IMR-90 (cell line): ENCODE measurements around the gene ACTN1. TPM values are rescaled to one million over a fixed set of nuclear protein-coding genes. Genes with fewer than 3 reads are reported as not detected.

Experiments
- ATAC-seq: fragments of 200-7000 bp; cut with Tn5 transposase; 2 replicates; pipeline ENCODE4 v1.9.1; 2020; ENCODE audit warnings: low read depth, mild to moderate bottlenecking, moderate library complexity
- BruUV-seq: library from RNA; stranded (reverse); fragments of 400-500 nt; replicated peaks from 2 replicates; lab custom pipeline; 2021; lab: Mats Ljungman, UMichigan
- CTCF ChIA-PET: fragments of 300-600 bp; formaldehyde crosslinking; extraction: SDS; loops from one replicate; lab custom pipeline; 2021; ENCODE audit warnings: antibody characterized with exemption; lab: Yijun Ruan, JAX
- POLR2A ChIA-PET: fragments of 300-600 bp; sonication (Branson Sonifier 250); formaldehyde crosslinking; loops from one replicate; lab custom pipeline; 2022; ENCODE audit warnings: antibody characterized with exemption; ENCODE audit not compliant: unreplicated experiment; lab: Charles Lee
- DNase-seq: peaks from one replicate; pipeline ENCODE4 v3.0.0; 2013
- H2AFZ ChIP-seq: replicated peaks from 2 replicates; pipeline ENCODE3; 2013; ENCODE audit warnings: low read length, mild to moderate bottlenecking; ENCODE audit not compliant: poor library complexity
- H2AK5ac ChIP-seq: 2 replicates; pipeline ENCODE4 v1.6.1; 2013; ENCODE audit warnings: low read depth, low read length, inconsistent platforms
- H2AK9ac ChIP-seq: replicated peaks from 2 replicates; pipeline ENCODE3; 2013; ENCODE audit warnings: mild to moderate bottlenecking, low read depth, low read length, moderate library complexity; ENCODE audit not compliant: poor library complexity
- H2BK120ac ChIP-seq: 2 replicates; pipeline ENCODE4 v1.6.1; 2013; ENCODE audit warnings: low read depth, low read length, inconsistent platforms
- H2BK15ac ChIP-seq: 3 replicates; pipeline ENCODE4 v1.6.1; 2013; ENCODE audit warnings: low read depth, low read length, inconsistent platforms
- H2BK20ac ChIP-seq: 2 replicates; pipeline ENCODE4 v1.6.1; 2013; ENCODE audit warnings: low read depth, mild to moderate bottlenecking, inconsistent platforms, low read length, moderate library complexity
- H2BK5ac ChIP-seq: 2 replicates; pipeline ENCODE4 v1.6.1; 2013; ENCODE audit warnings: mild to moderate bottlenecking, low read depth, low read length, inconsistent platforms; ENCODE audit not compliant: poor library complexity, severe bottlenecking
- H3K14ac ChIP-seq: replicated peaks from 2 replicates; pipeline ENCODE4 v1.6.1; 2013; ENCODE audit warnings: low read depth, low read length, inconsistent platforms
- H3K18ac ChIP-seq: 2 replicates; pipeline ENCODE4 v1.6.1; 2013; ENCODE audit warnings: low read depth, low read length, control low read depth
- H3K23ac ChIP-seq: 2 replicates; pipeline ENCODE4 v1.6.1; 2013; ENCODE audit warnings: low read depth, low read length, inconsistent platforms
- H3K27ac ChIP-seq: 2 replicates; pipeline ENCODE4 v1.5.1; 2013; ENCODE audit warnings: mild to moderate bottlenecking, control low read depth, low read length; ENCODE audit not compliant: insufficient read depth
- H3K27me3 ChIP-seq: 2 replicates; pipeline ENCODE4 v1.6.1; 2013; ENCODE audit warnings: low read length; ENCODE audit not compliant: control insufficient read depth, insufficient read depth
- H3K36me3 ChIP-seq: 2 replicates; pipeline ENCODE4 v1.6.1; 2013; ENCODE audit warnings: low read length, mixed read lengths; ENCODE audit not compliant: control insufficient read depth, insufficient read depth
- H3K4ac ChIP-seq: 2 replicates; pipeline ENCODE4 v1.6.1; 2013; ENCODE audit warnings: low read depth, low read length, inconsistent platforms
- H3K4me1 ChIP-seq: 2 replicates; pipeline ENCODE4 v1.6.1; 2013; ENCODE audit warnings: low read length, mixed read lengths; ENCODE audit not compliant: control insufficient read depth, insufficient read depth
- H3K4me2 ChIP-seq: 2 replicates; pipeline ENCODE4 v1.6.1; 2013; ENCODE audit warnings: low read depth, mild to moderate bottlenecking, control low read depth, low read length, moderate library complexity
- H3K4me3 ChIP-seq: 2 replicates; pipeline ENCODE4 v1.5.1; 2013; ENCODE audit warnings: low read depth, mild to moderate bottlenecking, control low read depth, low read length, moderate library complexity; ENCODE audit not compliant: insufficient read depth
- H3K56ac ChIP-seq: 2 replicates; pipeline ENCODE4 v1.6.1; 2013; ENCODE audit warnings: low read length, inconsistent platforms; ENCODE audit not compliant: insufficient read depth; ENCODE audit errors: extremely low read depth
- H3K79me1 ChIP-seq, 2 experiments: 2 replicates each; pipeline ENCODE4 v1.6.1; 2013; ENCODE audit warnings: low read length in 2 of 2, inconsistent platforms in 1 of 2, low read depth in 1 of 2
- H3K9ac ChIP-seq: 2 replicates; pipeline ENCODE4 v1.6.1; 2013; ENCODE audit warnings: low read depth, low read length, control low read depth
- H3K9me1 ChIP-seq: 2 replicates; pipeline ENCODE4 v1.6.1; 2013; ENCODE audit warnings: low read length, inconsistent platforms; ENCODE audit not compliant: insufficient read depth
- H3K9me3 ChIP-seq: 2 replicates; pipeline ENCODE4 v1.6.1; 2013; ENCODE audit warnings: low read length; ENCODE audit not compliant: control insufficient read depth, insufficient read depth
- H4K20me1 ChIP-seq: 2 replicates; pipeline ENCODE4 v1.6.1; 2013; ENCODE audit warnings: low read length, inconsistent platforms; ENCODE audit not compliant: insufficient read depth
- H4K5ac ChIP-seq: 2 replicates; pipeline ENCODE4 v1.6.1; 2013; ENCODE audit warnings: mild to moderate bottlenecking, low read depth, low read length, control low read depth
- H4K8ac ChIP-seq, 2 experiments: 2 replicates each; pipeline ENCODE4 v1.6.1; 2013; ENCODE audit warnings: low read depth in 2 of 2, low read length in 2 of 2, control low read depth in 1 of 2, inconsistent platforms in 1 of 2
- H4K91ac ChIP-seq: 2 replicates; pipeline ENCODE4 v1.6.1; 2013; ENCODE audit warnings: low read depth, low read length, inconsistent platforms; ENCODE audit not compliant: insufficient read depth
- BHLHE40 ChIP-seq: fragments of 150-350 bp; IDR thresholded peaks from 2 replicates; pipeline ENCODE4 v1.6.1; 2016; ENCODE audit warnings: mild to moderate bottlenecking, low read depth, low read length
- CEBPB ChIP-seq: IDR thresholded peaks from 2 replicates; pipeline ENCODE4 v1.6.1; 2012; ENCODE audit warnings: low read depth, low read length, improper control_type of control experiment
- CHD1 ChIP-seq: IDR thresholded peaks from 2 replicates; pipeline ENCODE4 v1.6.1; 2012; ENCODE audit warnings: low read depth, low read length, improper control_type of control experiment
- CTCF ChIP-seq: conservative IDR thresholded peaks from 2 replicates; pipeline ENCODE4 v1.5.1; 2012; ENCODE audit warnings: mild to moderate bottlenecking, low read depth, low read length, improper control_type of control experiment
- ELK1 ChIP-seq: fragments of 150-350 bp; IDR thresholded peaks from 2 replicates; pipeline ENCODE4 v1.6.1; 2016; ENCODE audit warnings: low read depth, mild to moderate bottlenecking, low read length, moderate library complexity, borderline replicate concordance
- FOS ChIP-seq: fragments of 150-350 bp; IDR thresholded peaks from 2 replicates; pipeline ENCODE4 v1.6.1; 2016; ENCODE audit warnings: low read depth, low read length
- MAFK ChIP-seq: IDR thresholded peaks from 2 replicates; pipeline ENCODE4 v1.6.1; 2012; ENCODE audit warnings: low read depth, low read length, improper control_type of control experiment
- MAZ ChIP-seq: IDR thresholded peaks from 2 replicates; pipeline ENCODE4 v1.6.1; 2012; ENCODE audit warnings: low read depth, mild to moderate bottlenecking, low read length, improper control_type of control experiment, moderate library complexity, borderline replicate concordance
- MXI1 ChIP-seq: IDR thresholded peaks from 2 replicates; pipeline ENCODE4 v1.6.1; 2012; ENCODE audit warnings: low read depth, mild to moderate bottlenecking, low read length, moderate library complexity, borderline replicate concordance
- NFE2L2 ChIP-seq: fragments of 150-350 bp; IDR thresholded peaks from 2 replicates; pipeline ENCODE4 v1.6.1; 2016; ENCODE audit warnings: low read depth, mild to moderate bottlenecking, low read length
- POLR2A ChIP-seq: IDR thresholded peaks from 2 replicates; pipeline ENCODE4 v1.6.1; 2012; ENCODE audit warnings: mild to moderate bottlenecking, low read depth, low read length
- RAD21 ChIP-seq: IDR thresholded peaks from 2 replicates; pipeline ENCODE4 v1.6.1; 2012; ENCODE audit warnings: low read length, improper control_type of control experiment
- SMC3 ChIP-seq: fragments of 150-350 bp; IDR thresholded peaks from 2 replicates; pipeline ENCODE4 v1.6.1; 2016; ENCODE audit warnings: low read depth, mild to moderate bottlenecking, antibody characterized with exemption, low read length, moderate library complexity
- WGBS, 2 experiments: methylation state at CpG; one replicate each; pipeline versions ENCODE4 v1.1.5 to v1.1.7; 2013; ENCODE audit warnings: missing lambda C conversion rate in 2 of 2; ENCODE audit not compliant: insufficient read length in 1 of 2; ENCODE audit errors: extremely low coverage in 2 of 2; 5-methylcytosine and 5-hydroxymethylcytosine counted together
- dilution Hi-C: fragments of 300-500 bp; cut with HindIII; formaldehyde crosslinking; loops from one replicate; pipeline ENCODE4 v1.14.3; 2018; ENCODE audit warnings: low sequenced_read_pairs; ENCODE audit not compliant: unreplicated experiment
- in situ Hi-C: fragments of 300-500 bp; cut with MboI; formaldehyde crosslinking; loops from 3 replicates; pipeline ENCODE4 v1.14.3; 2019; ENCODE audit warnings: low sequenced_read_pairs, inconsistent platforms, mixed read lengths
- intact Hi-C: fragments of 100-400 bp; cut with micrococcal nuclease; formaldehyde crosslinking; loops from 2 replicates; pipeline ENCODE4 v1.10.0; 2022
- polyA plus RNA-seq, 3 experiments: library from polyadenylated mRNA; depleted of rRNA; stranded (reverse); fragments of >200 nt; gene quantifications; 2 replicates each; pipeline ENCODE4 v1.2.3, GENCODE V29; 2012; ENCODE audit warnings: low replicate concordance in 1 of 3
- total RNA-seq: library from RNA; depleted of rRNA; stranded (reverse); fragments of >200 nt; gene quantifications from 2 replicates; pipeline ENCODE4 v1.2.3, GENCODE V29; 2012
- TF ChIP-seq, protein P1 (sequence below): fragments of 150-350 bp; IDR thresholded peaks from 2 replicates; pipeline ENCODE4 v1.6.1; 2017; ENCODE audit warnings: mild to moderate bottlenecking, antibody characterized with exemption, low read length, low read depth

Gene ACTN1
- total and polyA plus RNA-seq, 2 of the 4 experiments (the other 2 are of a cell fraction): 684 to 766 TPM

DNA sequence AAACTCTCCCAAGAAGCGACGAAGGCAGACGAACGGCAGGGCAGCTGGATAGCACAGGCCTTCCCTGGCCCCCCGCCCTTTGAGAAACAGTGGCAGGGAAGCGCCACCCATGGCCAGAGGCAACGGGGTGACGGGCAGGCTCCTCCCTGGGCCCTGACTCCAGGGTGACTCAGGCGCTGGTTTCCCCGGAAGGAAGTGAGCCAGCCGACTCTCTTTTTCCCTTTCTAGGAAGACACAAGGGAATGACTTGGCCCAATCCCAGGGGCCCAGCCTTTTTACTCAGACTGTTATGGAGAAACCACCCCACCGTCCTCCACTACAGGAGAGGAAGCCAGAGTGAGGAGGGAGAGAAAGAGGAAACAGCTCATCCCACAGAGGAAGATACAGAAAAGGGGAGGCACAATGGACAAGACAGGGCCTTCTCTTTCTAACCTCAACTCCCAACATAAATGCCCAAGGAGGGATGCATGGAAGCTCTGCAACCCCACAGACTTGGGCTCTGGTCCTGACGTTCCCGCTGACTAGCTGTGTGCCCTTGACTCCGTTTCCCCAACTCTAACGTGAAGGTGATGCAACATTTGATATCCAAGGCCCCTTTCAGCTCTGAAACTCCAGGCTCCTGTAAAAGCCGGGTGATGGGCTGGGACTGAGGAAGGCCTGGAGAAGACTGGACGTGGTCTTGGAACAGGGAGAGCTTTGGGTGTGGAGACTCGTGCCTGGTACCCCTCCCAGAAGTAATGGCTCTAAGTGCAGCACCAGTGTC is 27.9 kb downstream of the ACTN1 start:
- Histone ChIP-seq H4K91ac (peak overlapping the region; percentile 74), H3K4ac (peak overlapping the region; percentile 96), H3K4me2 (peak overlapping the region; percentile 72), H4K8ac (peak overlapping the region; percentile 69 to 85), H2AK9ac (peak overlapping the region; percentile 44), H2AK5ac (peak overlapping the region; percentile 96), H3K9me3 (no peaks in the 10 kb centered on the region), H3K9ac (peak overlapping the region; percentile 57), H2AFZ (peak overlapping the region; percentile 32), H3K79me1 (peaks cover 0 to 54% of the 10 kb centered on the region in 2 experiments; a peak in 2 of 4 replicates), H3K23ac (peak overlapping the region; percentile 90), H3K14ac (peak overlapping the region; percentile 94), H3K4me3 (no peak overlapping the region), H3K18ac (peak overlapping the region; percentile 84), H4K20me1 (peaks cover 99% of the 10 kb centered on the region), H3K36me3 (peaks cover 25% of the 10 kb centered on the region), H2BK15ac (peak overlapping the region; percentile 64; the same call in 2 of the 3 replicates), H3K27me3 (no peaks in the 10 kb centered on the region), H3K27ac (peak overlapping the region; percentile 76), H3K56ac (peak overlapping the region; percentile 65), H2BK20ac (peak overlapping the region; percentile 87), H3K4me1 (peaks cover 63% of the 10 kb centered on the region), H3K9me1 (peaks cover 42% of the 10 kb centered on the region), H2BK120ac (peak overlapping the region; percentile 93), H4K5ac (peak overlapping the region; percentile 62), H2BK5ac (peak overlapping the region; percentile 91)
- BruUV-seq: no TSS peak
- WGBS, 2 experiments: 40% methylated on average over 7 of the region's 19 CpGs; no CpG with 5 or more reads in 1 of the 2 experiments
- intact Hi-C loops (no loop called here), dilution Hi-C loops (no loop called here), in situ Hi-C loops (no loop called here)
- DNase-seq (peak; percentile 96), ATAC-seq (peak; percentile 53)
- POLR2A ChIA-PET: no interaction called here
- CTCF ChIA-PET: interaction anchor here (0.8 kb wide), 1 partner anchor 11 kb away, joined by 4 read pairs; no protein-coding TSS in a partner anchor
- TF ChIP-seq NFE2L2 (peak; percentile 34; the same call in 1 of the 2 replicates), MXI1 (no peak), FOS (peak; percentile 63), ELK1 (0 out of 2 replicates have a peak, but pooled peaks have one; percentile 16), SMC3 (no peak), RAD21 (no peak), CEBPB (peak; percentile 64; the same call in 1 of the 2 replicates), BHLHE40 (0 out of 2 replicates have a peak, but pooled peaks have one; percentile 5), MAZ (peak; percentile 45; the same call in 1 of the 2 replicates), POLR2A (peak; percentile 41; the same call in 1 of the 2 replicates), MAFK (no peak), CTCF (no peak), CHD1 (no peak)
- TF ChIP-seq, protein P1, sequence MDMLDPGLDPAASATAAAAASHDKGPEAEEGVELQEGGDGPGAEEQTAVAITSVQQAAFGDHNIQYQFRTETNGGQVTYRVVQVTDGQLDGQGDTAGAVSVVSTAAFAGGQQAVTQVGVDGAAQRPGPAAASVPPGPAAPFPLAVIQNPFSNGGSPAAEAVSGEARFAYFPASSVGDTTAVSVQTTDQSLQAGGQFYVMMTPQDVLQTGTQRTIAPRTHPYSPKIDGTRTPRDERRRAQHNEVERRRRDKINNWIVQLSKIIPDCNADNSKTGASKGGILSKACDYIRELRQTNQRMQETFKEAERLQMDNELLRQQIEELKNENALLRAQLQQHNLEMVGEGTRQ: no peak
